ENCODE measurements around the gene COX5A. TPM values are rescaled to one million over a fixed set of nuclear protein-coding genes. Genes with fewer than 3 reads are reported as not detected.
A peak's percentile ranks its signal among the peaks of the same experiment; 100 is the strongest.

The COX5A gene
- 100 to 1,000 TPM; 170 TPM for total RNA-seq
- polyA plus RNA-seq (ENCODE audit: insufficient read length in 6 of 6) = 100 to 1,000 TPM; 112 to 131 (median 127) TPM
- long read RNA-seq, donor 1, transcript COX5A-201 (5 exons, 1,268 nt) = major isoform, 123 of 173 reads
- long read RNA-seq, donor 1, partial matches to known transcripts = 41 of 173 reads
- long read RNA-seq, donor 1, other reads (novel, unspliced or antisense) = 0 of 173 reads
- long read RNA-seq, donor 2, transcript COX5A-203 (4 exons, 568 nt) = minor isoform, 5 of 148 reads
- long read RNA-seq, donor 2, transcript COX5A-201 (5 exons, 1,268 nt) = major isoform, 77 of 148 reads
- long read RNA-seq, donor 2, partial matches to known transcripts = 65 of 148 reads
- long read RNA-seq, donor 2, other reads (novel, unspliced or antisense) = 0 of 148 reads
- long read RNA-seq, donor 3, transcript COX5A-201 (5 exons, 1,268 nt) = major isoform, 74 of 117 reads
- long read RNA-seq, donor 3, partial matches to known transcripts = 29 of 117 reads
- long read RNA-seq, donor 3, other reads (novel, unspliced or antisense) = 8 of 117 reads
- long read RNA-seq, donor 4, transcript COX5A-201 (5 exons, 1,268 nt) = major isoform, 185 of 219 reads
- long read RNA-seq, donor 4, transcript COX5A-204 (4 exons, 579 nt) = minor isoform, 16 of 219 reads
- long read RNA-seq, donor 4, partial matches to known transcripts = 6 of 219 reads
- long read RNA-seq, donor 4, other reads (novel, unspliced or antisense) = 9 of 219 reads
- long read RNA-seq, donor 5, transcript COX5A-201 (5 exons, 1,268 nt) = major isoform, 81 of 117 reads
- long read RNA-seq, donor 5, partial matches to known transcripts = 36 of 117 reads
- long read RNA-seq, donor 5, other reads (novel, unspliced or antisense) = 0 of 117 reads
- long read RNA-seq, donor 6, transcript COX5A-201 (5 exons, 1,268 nt) = major isoform, 76 of 143 reads
- long read RNA-seq, donor 6, partial matches to known transcripts = 55 of 143 reads
- long read RNA-seq, donor 6, other reads (novel, unspliced or antisense) = 7 of 143 reads
- long read RNA-seq, donor 7, transcript COX5A-201 (5 exons, 1,268 nt) = major isoform, 34 of 38 reads
- long read RNA-seq, donor 7, partial matches to known transcripts = 0 of 38 reads
- long read RNA-seq, donor 7, other reads (novel, unspliced or antisense) = 0 of 38 reads
- long read RNA-seq, donor 8, transcript COX5A-201 (5 exons, 1,268 nt) = major isoform, 59 of 62 reads
- long read RNA-seq, donor 8, partial matches to known transcripts = 0 of 62 reads
- long read RNA-seq, donor 8, other reads (novel, unspliced or antisense) = 0 of 62 reads
- long read RNA-seq, donor 9, partial matches to known transcripts = 0 of 1 reads
- long read RNA-seq, donor 9, other reads (novel, unspliced or antisense) = 0 of 1 reads
- long read RNA-seq, donor 10, transcript COX5A-201 (5 exons, 1,268 nt) = major isoform, 276 of 298 reads
- long read RNA-seq, donor 10, transcript COX5A-204 (4 exons, 579 nt) = minor isoform, 9 of 298 reads
- long read RNA-seq, donor 10, partial matches to known transcripts = 0 of 298 reads
- long read RNA-seq, donor 10, other reads (novel, unspliced or antisense) = 11 of 298 reads
- long read RNA-seq, donor 11 = 0 reads
- long read RNA-seq, donor 12, transcript COX5A-201 (5 exons, 1,268 nt) = major isoform, 53 of 60 reads
- long read RNA-seq, donor 12, partial matches to known transcripts = 6 of 60 reads
- long read RNA-seq, donor 12, other reads (novel, unspliced or antisense) = 0 of 60 reads

DNA sequence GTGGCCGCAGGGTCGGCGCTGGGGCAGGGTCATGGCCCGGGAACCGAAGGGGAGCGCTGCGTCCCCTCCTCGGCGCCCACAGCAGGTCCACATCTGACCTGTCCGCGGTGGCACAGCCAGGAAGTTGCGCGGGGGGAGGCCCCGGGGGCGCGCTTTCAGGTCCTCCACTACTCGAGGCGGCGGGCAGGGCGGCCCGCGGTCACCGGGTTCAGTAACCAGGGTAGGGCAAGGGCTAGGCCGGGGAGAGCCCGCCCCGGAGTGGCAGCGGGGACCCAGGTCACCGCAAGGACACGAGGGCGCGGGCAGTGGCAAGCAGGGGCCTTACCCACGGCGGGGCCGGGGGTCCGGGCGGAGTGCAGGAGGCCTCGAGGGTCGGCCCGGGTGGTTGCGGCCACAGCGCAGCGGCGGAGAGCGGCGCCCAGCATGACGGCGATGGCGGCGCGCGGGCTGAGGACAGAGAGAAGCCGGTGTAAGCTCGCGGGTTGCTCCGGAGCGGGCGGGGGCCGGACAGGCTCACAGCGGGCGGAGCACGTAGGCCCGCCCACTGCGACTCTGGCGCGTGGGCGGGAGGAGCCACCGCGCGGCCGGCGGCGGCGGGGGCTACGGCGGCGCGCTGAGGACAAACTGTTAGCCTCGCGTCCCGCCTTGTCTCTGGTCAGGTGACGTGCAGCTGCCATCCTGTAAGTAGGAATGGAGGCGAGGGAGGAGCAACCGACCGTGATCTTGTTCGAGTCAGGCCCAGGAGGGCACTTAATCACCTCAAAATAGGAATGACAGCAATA, at the start of gene COX5A:
COX5A (minus strand) TSS at position 484 of the 782 bp plus-strand sequence; CDS start at position 425, 59 bp downstream.
- intact Hi-C loops (cut with DNase I) = no loop called here
- ATAC-seq = peak; percentile 98
- TF ChIP-seq CTCF (IDR thresholded peaks at IDR 0.05) = peak in 1 of 2 donors; percentile 7

DNA sequence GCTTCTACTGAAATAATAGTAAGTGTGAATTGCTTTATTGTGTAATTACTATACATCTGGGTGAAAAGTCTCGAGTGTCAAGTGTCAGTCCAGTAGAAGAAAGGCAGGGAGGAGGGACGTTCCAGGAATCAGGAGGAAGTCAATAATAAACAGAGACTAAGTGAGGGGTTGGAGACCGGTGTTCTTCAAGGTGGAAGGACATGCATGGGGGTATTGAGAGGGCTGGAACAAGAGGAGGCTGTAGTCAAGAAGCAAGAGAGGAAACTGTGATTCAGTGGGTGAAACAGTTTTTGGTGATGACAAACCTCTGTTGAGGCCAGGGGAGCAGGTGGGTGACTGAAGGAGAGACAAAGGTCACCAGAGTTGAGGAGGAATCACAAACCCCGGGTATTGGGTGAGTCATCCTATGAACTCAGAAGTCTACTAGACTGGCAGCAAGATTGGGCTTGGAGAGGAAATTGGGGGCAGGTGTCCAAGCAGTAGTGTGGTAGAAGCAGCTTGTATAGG, 45.9 kb upstream of the COX5A start:
- Histone ChIP-seq H3K27ac (no peak overlapping the region), H3K36me3 (no peaks in the 10 kb centered on the region), H3K4me3 (no peak overlapping the region), H3K27me3 (peaks cover 0 to 9% of the 10 kb centered on the region in 2 donors), H3K9me3 (no peaks in the 10 kb centered on the region), H3K4me1 (no peaks in the 10 kb centered on the region)
- DNase-seq (no peak), ATAC-seq (peak; percentile 22)
- intact Hi-C loops (cut with DNase I) = no loop called here
- TF ChIP-seq CTCF (IDR thresholded peaks at IDR 0.05) = no peak

More for the DNA sequence above, at the start of gene COX5A:
- H3K4me1 ChIP-seq = peaks cover 7 to 44% of the 10 kb centered on the region in 2 donors
- H3K4me3 ChIP-seq = peak within 1 kb of the TSS; percentile 92 to 94
- DNase-seq = peak; percentile 92 to 98 (median 96)
- peak within 1 kb of the TSS; percentile 96 to 97 for H3K27ac ChIP-seq
- H3K27me3 ChIP-seq = no peaks in the 10 kb centered on the region
- H3K36me3 ChIP-seq = peaks cover 0 to 9% of the 10 kb centered on the region in 2 donors
- no peaks in the 10 kb centered on the region for H3K9me3 ChIP-seq

DNA sequence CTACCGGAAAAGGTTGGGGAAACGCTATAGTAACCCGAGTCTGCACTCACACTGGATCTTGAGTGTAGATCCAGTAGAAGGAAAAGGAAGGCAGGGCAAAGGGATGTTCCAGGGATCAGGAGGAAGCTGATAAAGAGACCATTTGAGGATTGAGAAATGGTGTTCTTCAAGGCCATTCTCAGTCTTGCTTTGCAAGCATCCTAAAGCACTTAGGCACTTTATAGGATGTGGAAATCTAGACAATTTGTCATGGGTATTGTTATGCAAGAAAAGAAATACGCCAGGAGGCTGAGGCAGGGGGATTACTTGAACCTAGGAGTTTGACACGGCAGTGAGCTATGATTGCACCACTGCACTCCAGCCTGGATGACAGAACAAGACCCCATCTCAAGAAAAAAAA, 44.3 kb upstream of the COX5A start:
- Histone ChIP-seq H3K4me1 (no peaks in the 10 kb centered on the region), H3K36me3 (no peaks in the 10 kb centered on the region), H3K27ac (no peak overlapping the region), H3K27me3 (peaks cover 0 to 9% of the 10 kb centered on the region in 2 donors), H3K9me3 (no peaks in the 10 kb centered on the region), H3K4me3 (no peak overlapping the region)
- intact Hi-C loops (cut with DNase I) = no loop called here
- TF ChIP-seq CTCF (IDR thresholded peaks at IDR 0.05) = no peak
- no peak for ATAC-seq
- DNase-seq = no peak

- no peak for TF ChIP-seq CTCF (IDR thresholded peaks at IDR 0.05)
- intact Hi-C loops (cut with DNase I) = no loop called here
- H3K27ac ChIP-seq = no peak overlapping the region
- H3K9me3 ChIP-seq = no peaks in the 10 kb centered on the region
- DNase-seq = no peak
- peak; percentile 93 for ATAC-seq
- H3K4me1 ChIP-seq = no peaks in the 10 kb centered on the region
- no peaks in the 10 kb centered on the region for H3K36me3 ChIP-seq
- H3K4me3 ChIP-seq = no peak overlapping the region
- H3K27me3 ChIP-seq = no peaks in the 10 kb centered on the region
Measured at GRCh38 chr15:74978503-74978902, 40.6 kb upstream of the COX5A start.
